Endothelial cell of umbilical vein (primary cell): ENCODE measurements around the gene PSMB7. TPM values are rescaled to one million over a fixed set of nuclear protein-coding genes. Genes with fewer than 3 reads are reported as not detected.

Experiments
- BruUV-seq: library from RNA; stranded (reverse); fragments of 400-500 nt; replicated peaks from 2 replicates; lab custom pipeline; 2021; lab: Mats Ljungman, UMichigan
- CTCF ChIA-PET: fragments of 300-600, 350-600 bp; sonication (Branson Sonifier 250); formaldehyde crosslinking; loops from one replicate; lab custom pipeline; 2021; ENCODE audit warnings: antibody characterized with exemption, inconsistent platforms; lab: Charles Lee
- POLR2A ChIA-PET: fragments of 300-600, 350-600 bp; sonication (Branson Sonifier 250); formaldehyde crosslinking; loops from one replicate; lab custom pipeline; 2021; ENCODE audit warnings: antibody characterized with exemption, inconsistent platforms; lab: Charles Lee
- DNase-seq: peaks from one replicate; pipeline ENCODE4 v3.0.0-alpha.2; 2011; ENCODE audit warnings: low read depth, low spot score
- FAIRE-seq: peaks from 2 replicates; lab custom pipeline; 2011; peaks lifted over from hg19 to GRCh38; lab: Jason Lieb, UNC
- H2AFZ ChIP-seq: 2 replicates; pipeline ENCODE4 v1.6.0; 2012; ENCODE audit warnings: low read depth, low read length, control low read depth, inconsistent platforms
- H3K27ac ChIP-seq: 2 replicates; pipeline ENCODE4 v1.5.1; 2011; ENCODE audit warnings: low read depth, mild to moderate bottlenecking, control low read depth, low read length, moderate library complexity; ENCODE audit not compliant: insufficient read depth
- H3K27me3 ChIP-seq, 2 experiments: 2 replicates each; pipeline versions ENCODE4 v1.6.0 to v1.6.1; 2011; ENCODE audit warnings: low read length in 2 of 2, mixed read lengths in 1 of 2; ENCODE audit not compliant: control insufficient read depth in 2 of 2, insufficient read depth in 2 of 2
- H3K36me3 ChIP-seq, 2 experiments: 2 replicates in 1 of 2; 3 replicates in 1 of 2; pipeline ENCODE4 v1.5.1; 2011; ENCODE audit warnings: low read length in 2 of 2, mild to moderate bottlenecking in 1 of 2, moderate library complexity in 1 of 2; ENCODE audit not compliant: control insufficient read depth in 2 of 2, insufficient read depth in 2 of 2; ENCODE audit errors: extremely low read depth in 1 of 2
- H3K4me1 ChIP-seq: 3 replicates; pipeline ENCODE4 v1.5.1; 2011; ENCODE audit warnings: mild to moderate bottlenecking, low read length; ENCODE audit not compliant: control insufficient read depth, insufficient read depth; ENCODE audit errors: extremely low read depth
- H3K4me2 ChIP-seq: 2 replicates; pipeline ENCODE4 v1.6.1; 2011; ENCODE audit warnings: low read length, control low read depth, mixed read lengths; ENCODE audit not compliant: insufficient read depth
- H3K4me3 ChIP-seq, 3 experiments: fragments of 200-600 bp in 1 of 3; sonication (generic), shearing (Covaris generic) in 1 of 3; replicated peaks in 1 of 3; 2 replicates each; pipeline ENCODE4 v1.5.1; 2011 to 2016; ENCODE audit warnings: control low read depth in 3 of 3, low read length in 3 of 3, mild to moderate bottlenecking in 2 of 3, inconsistent platforms in 1 of 3, low read depth in 1 of 3, moderate library complexity in 1 of 3; ENCODE audit not compliant: insufficient read depth in 1 of 3
- H3K79me2 ChIP-seq: 2 replicates; pipeline ENCODE4 v1.6.0; 2012; ENCODE audit warnings: low read length, inconsistent platforms; ENCODE audit not compliant: control insufficient read depth, insufficient read depth
- H3K9ac ChIP-seq: replicated peaks from 2 replicates; pipeline ENCODE3; 2011; ENCODE audit warnings: low read length, control low read depth; ENCODE audit not compliant: insufficient read depth; ENCODE audit errors: extremely low read depth
- H3K9me1 ChIP-seq: replicated peaks from 3 replicates; pipeline ENCODE4 v1.6.0; 2011; ENCODE audit warnings: mild to moderate bottlenecking, low read length; ENCODE audit not compliant: control insufficient read depth, insufficient read depth; ENCODE audit errors: extremely low read depth
- H3K9me3 ChIP-seq: replicated peaks from 2 replicates; pipeline ENCODE4 v1.5.1; 2012; ENCODE audit warnings: low read length, inconsistent platforms; ENCODE audit not compliant: control insufficient read depth, insufficient read depth
- H4K20me1 ChIP-seq: replicated peaks from 2 replicates; pipeline ENCODE3; 2011; ENCODE audit warnings: mild to moderate bottlenecking, low read length; ENCODE audit not compliant: control insufficient read depth, insufficient read depth; ENCODE audit errors: extremely low read depth
- EZH2 ChIP-seq: IDR thresholded peaks from 2 replicates; pipeline ENCODE4 v1.6.1; 2012; ENCODE audit warnings: borderline replicate concordance, low read depth, mild to moderate bottlenecking, moderate library complexity, low read length, inconsistent platforms; ENCODE audit not compliant: severe bottlenecking
- FOS ChIP-seq: IDR thresholded peaks from 2 replicates; pipeline ENCODE4 v1.6.1; 2011; ENCODE audit warnings: mild to moderate bottlenecking, low read length, moderate library complexity, borderline replicate concordance; ENCODE audit not compliant: insufficient read depth
- GATA2 ChIP-seq: IDR thresholded peaks from 2 replicates; pipeline ENCODE4 v1.7.0; 2011; ENCODE audit warnings: low read depth, mild to moderate bottlenecking, moderate library complexity, mixed read lengths, low read length; ENCODE audit not compliant: insufficient read length, insufficient read depth
- JUN ChIP-seq: IDR thresholded peaks from 2 replicates; pipeline ENCODE4 v1.6.1; 2011; ENCODE audit warnings: borderline replicate concordance, low read depth; ENCODE audit not compliant: insufficient read length, insufficient read depth
- MAX ChIP-seq: IDR thresholded peaks from 2 replicates; pipeline ENCODE4 v1.6.1; 2011; ENCODE audit not compliant: insufficient read depth, insufficient read length
- MYC ChIP-seq: IDR thresholded peaks from one replicate; pipeline ENCODE4 v1.6.1; 2011; ENCODE audit warnings: mild to moderate bottlenecking, low read depth, low read length
- POLR2A ChIP-seq: IDR thresholded peaks from 2 replicates; pipeline ENCODE4 v1.6.1; 2012; ENCODE audit warnings: low read depth, mild to moderate bottlenecking, control low read depth, low read length
- POLR2AphosphoS5 ChIP-seq: IDR thresholded peaks from 2 replicates; pipeline ENCODE4 v1.6.1; 2012; ENCODE audit warnings: low read depth, mild to moderate bottlenecking, control low read depth, low read length, moderate library complexity; ENCODE audit not compliant: insufficient read depth
- dilution Hi-C: fragments of 300-500 bp; cut with MboI; formaldehyde crosslinking; loops from one replicate; pipeline ENCODE4 v1.15.0; 2019; ENCODE audit warnings: low sequenced_read_pairs; ENCODE audit not compliant: extremely low pct_ligation_motif_present
- intact Hi-C: fragments of 100-400 bp; cut with micrococcal nuclease; formaldehyde crosslinking; loops from one replicate; pipeline ENCODE4 v1.10.0; 2022
- polyA plus RNA-seq, 4 experiments: library from polyadenylated mRNA; depleted of rRNA in 3 of 4; stranded (reverse) in 3 of 4; unstranded in 1 of 4; fragments of >200 nt; gene quantifications; 2 replicates each; pipeline versions ENCODE4 v1.2.1 to v1.2.3, GENCODE V29; 2011 to 2012; ENCODE audit warnings: missing spikeins in 1 of 4
- total RNA-seq: library from RNA; stranded (reverse); gene quantifications from 2 replicates; pipeline ENCODE4 v1.2.3, GENCODE V29; 2021
- TF ChIP-seq, protein P1 (sequence below), 2 donors: IDR thresholded peaks; 1 replicate in 1 of 2; 2 replicates in 1 of 2; pipeline ENCODE4 v1.5.1; 2011; ENCODE audit warnings: low read length in 2 of 2, mild to moderate bottlenecking in 2 of 2, moderate library complexity in 2 of 2, control low read depth in 1 of 2, inconsistent platforms in 1 of 2, low read depth in 1 of 2; ENCODE audit not compliant: insufficient read depth in 1 of 2; ENCODE audit errors: extremely low read depth in 1 of 2

PSMB7 gene
- total and polyA plus RNA-seq, 2 donors (not counting 3 experiments of a cell fraction or from before 2014, with no cell fraction given): 227 to 366 TPM

DNA sequence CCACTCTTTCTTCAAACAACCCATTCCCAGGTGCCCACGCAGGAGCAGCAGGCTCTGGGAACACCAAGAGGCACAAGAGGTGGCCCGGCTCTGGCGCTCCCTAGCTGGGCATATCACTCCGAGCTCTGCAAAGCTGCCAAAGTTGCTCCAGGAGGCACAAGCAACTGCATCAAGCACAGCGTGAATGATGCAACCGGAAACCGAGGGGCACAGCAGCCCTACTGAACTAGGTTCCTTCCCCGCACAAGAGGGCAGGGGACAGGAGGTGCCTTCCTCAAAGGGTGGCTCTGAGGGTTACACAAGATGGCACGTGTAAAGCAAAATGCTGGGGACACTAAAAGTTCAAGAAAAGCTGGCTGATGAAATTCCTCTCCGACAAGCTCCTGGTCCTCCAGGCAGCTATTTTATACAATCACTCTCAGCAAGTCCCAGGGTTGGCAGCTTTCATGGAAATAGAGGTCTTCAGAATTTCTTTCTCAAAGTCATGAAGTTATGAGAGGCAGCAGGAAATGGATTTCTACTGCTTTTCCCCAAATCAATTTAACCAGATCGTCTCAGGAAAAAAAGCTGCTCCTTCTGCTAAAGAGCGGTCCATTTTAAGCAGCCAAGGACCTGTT lies 22.9 kb downstream of the PSMB7 start:
- H3K4me3 ChIP-seq: no peak overlapping the region
- DNase-seq (no peak), FAIRE-seq (no peak)
- intact Hi-C loops (loop anchor here (5.0 kb wide), 2 partner anchors 135 to 265 kb away; partner anchors contain the start of gene NEK6), dilution Hi-C loops (no loop called here)
- no TSS peak for BruUV-seq
- no peak overlapping the region for H3K9ac ChIP-seq
- CTCF ChIA-PET: interaction anchor here (0.7 to 6.4 kb wide), 15 partner anchors 8 to 848 kb away, joined by 3 to 62 read pairs (median 4); no protein-coding TSS in a partner anchor
- peak overlapping the region; percentile 5 for H3K4me2 ChIP-seq
- H2AFZ ChIP-seq: no peak overlapping the region
- peaks cover 85% of the 10 kb centered on the region for H3K79me2 ChIP-seq
- H3K9me1 ChIP-seq: no peaks in the 10 kb centered on the region
- POLR2A ChIA-PET: no interaction called here
- H3K4me1 ChIP-seq: peaks cover 34% of the 10 kb centered on the region
- TF ChIP-seq JUN (no peak), MYC (no peak), MAX (no peak), POLR2AphosphoS5 (no peak), FOS (no peak), POLR2A (no peak), GATA2 (no peak), EZH2 (no peak)
- TF ChIP-seq, protein P1, sequence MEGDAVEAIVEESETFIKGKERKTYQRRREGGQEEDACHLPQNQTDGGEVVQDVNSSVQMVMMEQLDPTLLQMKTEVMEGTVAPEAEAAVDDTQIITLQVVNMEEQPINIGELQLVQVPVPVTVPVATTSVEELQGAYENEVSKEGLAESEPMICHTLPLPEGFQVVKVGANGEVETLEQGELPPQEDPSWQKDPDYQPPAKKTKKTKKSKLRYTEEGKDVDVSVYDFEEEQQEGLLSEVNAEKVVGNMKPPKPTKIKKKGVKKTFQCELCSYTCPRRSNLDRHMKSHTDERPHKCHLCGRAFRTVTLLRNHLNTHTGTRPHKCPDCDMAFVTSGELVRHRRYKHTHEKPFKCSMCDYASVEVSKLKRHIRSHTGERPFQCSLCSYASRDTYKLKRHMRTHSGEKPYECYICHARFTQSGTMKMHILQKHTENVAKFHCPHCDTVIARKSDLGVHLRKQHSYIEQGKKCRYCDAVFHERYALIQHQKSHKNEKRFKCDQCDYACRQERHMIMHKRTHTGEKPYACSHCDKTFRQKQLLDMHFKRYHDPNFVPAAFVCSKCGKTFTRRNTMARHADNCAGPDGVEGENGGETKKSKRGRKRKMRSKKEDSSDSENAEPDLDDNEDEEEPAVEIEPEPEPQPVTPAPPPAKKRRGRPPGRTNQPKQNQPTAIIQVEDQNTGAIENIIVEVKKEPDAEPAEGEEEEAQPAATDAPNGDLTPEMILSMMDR (IDR thresholded peaks at IDR 0.05; ENCODE audit: extremely low read depth in 1 of 2, insufficient read depth in 1 of 2, low read depth in 1 of 2, low read length in 2 of 2): no peak
- peaks cover 9% of the 10 kb centered on the region for H4K20me1 ChIP-seq
- H3K36me3 ChIP-seq: peaks cover 6 to 8% of the 10 kb centered on the region in 2 experiments
- peak overlapping the region; percentile 54 for H3K27ac ChIP-seq
- H3K27me3 ChIP-seq: no peaks in the 10 kb centered on the region
- no peaks in the 10 kb centered on the region for H3K9me3 ChIP-seq
